Inflammatory macrophage treated with lipopolysaccharide for 4 hours (primary cell): Measurements from ENCODE around the gene RIN3.

ENCODE experiments used
- DNase-seq: peaks from one replicate; pipeline ENCODE4 v3.0.0-alpha.2; 2020

RIN3 gene

GRCh38 chr14:92486881-92487280 lies 26.7 kb upstream of the RIN3 start:
- no peak for DNase-seq

- DNase-seq: no peak
Measured at GRCh38 chr14:92487513-92488133, 26.0 kb upstream of the RIN3 start.

- DNase-seq: no peak
Measured at GRCh38 chr14:92489394-92490238, 24.0 kb upstream of the RIN3 start.

- DNase-seq: peak; percentile 54
Measured at GRCh38 chr14:92490239-92490959, 23.2 kb upstream of the RIN3 start.

- no peak for DNase-seq
Measured at GRCh38 chr14:92491782-92492181, 21.8 kb upstream of the RIN3 start.

GRCh38 chr14:92492258-92492657 lies 21.3 kb upstream of the RIN3 start:
- peak; percentile 94 for DNase-seq

GRCh38 chr14:92493024-92493423 lies 20.6 kb upstream of the RIN3 start:
- DNase-seq: peak; percentile 59

GRCh38 chr14:92493492-92493891 lies 20.1 kb upstream of the RIN3 start:
- no peak for DNase-seq

GRCh38 chr14:92494512-92494911 lies 19.1 kb upstream of the RIN3 start:
- DNase-seq: peak; percentile 93

GRCh38 chr14:92495027-92495426 lies 18.6 kb upstream of the RIN3 start:
- peak; percentile 99 for DNase-seq

GRCh38 chr14:92496191-92496857 lies 17.3 kb upstream of the RIN3 start:
- peak; percentile 52 for DNase-seq

- DNase-seq: no peak
Measured at GRCh38 chr14:92497391-92497790, 16.2 kb upstream of the RIN3 start.

GRCh38 chr14:92499234-92499633 lies 14.3 kb upstream of the RIN3 start:
- DNase-seq: no peak

- no peak for DNase-seq
Measured at GRCh38 chr14:92500491-92500941, 13.1 kb upstream of the RIN3 start.

- DNase-seq: no peak
Measured at GRCh38 chr14:92501891-92502351, 11.7 kb upstream of the RIN3 start.

- DNase-seq: no peak
Measured at GRCh38 chr14:92502541-92503286, 10.9 kb upstream of the RIN3 start.

- peak; percentile 82 for DNase-seq
Measured at GRCh38 chr14:92503756-92504491, 9.7 kb upstream of the RIN3 start.

GRCh38 chr14:92505826-92506225 lies 7.8 kb upstream of the RIN3 start:
- DNase-seq: no peak

GRCh38 chr14:92506231-92506630 lies 7.3 kb upstream of the RIN3 start:
- peak; percentile 32 for DNase-seq

GRCh38 chr14:92507174-92507768 lies 6.3 kb upstream of the RIN3 start:
- peak; percentile 91 for DNase-seq

- no peak for DNase-seq
Measured at GRCh38 chr14:92510972-92511371, 2.6 kb upstream of the RIN3 start.
